Activated naive CD8-positive, alpha-beta T cell treated with anti-CD3 and anti-CD28 coated beads, Interleukin-2, amount 10 ng/mL, durations not matched to agents 7 days and 5 days (primary cell): ENCODE data around the gene ITPR2. TPM values are rescaled to one million over a fixed set of nuclear protein-coding genes. Genes with fewer than 3 reads are reported as not detected.
"Not testable (repeated sequence)": the region's sequence is repeated elsewhere in the genome, so short reads cannot be mapped to it uniquely, and the experiment has no call there.

Source experiments
- ATAC-seq: fragments of 150-1000 bp; cut with Tn5 transposase; one replicate; pipeline ENCODE4 v1.10.0; 2021; ENCODE audit warnings: low read depth, moderate library complexity
- POLR2A ChIA-PET: fragments of 350-600 bp; sonication (Branson Sonifier 250); formaldehyde crosslinking; loops from one replicate; lab custom pipeline; 2021; ENCODE audit warnings: antibody characterized with exemption; lab: Charles Lee
- DNase-seq: peaks from one replicate; pipeline ENCODE4 v3.0.0; 2021
- H3K27ac Mint-ChIP-seq: one replicate; pipeline ENCODE4 v1.8.0; 2022; ENCODE audit warnings: mild to moderate bottlenecking, mixed read lengths
- H3K27me3 Mint-ChIP-seq: one replicate; pipeline ENCODE4 v1.8.0; 2022; ENCODE audit warnings: mild to moderate bottlenecking, moderate library complexity, mixed read lengths
- H3K36me3 Mint-ChIP-seq: one replicate; pipeline ENCODE4 v1.8.0; 2021; ENCODE audit warnings: mild to moderate bottlenecking, mixed read lengths
- H3K4me1 Mint-ChIP-seq: one replicate; pipeline ENCODE4 v1.8.0; 2021; ENCODE audit warnings: mixed read lengths
- H3K4me3 Mint-ChIP-seq: one replicate; pipeline ENCODE4 v1.8.0; 2022; ENCODE audit warnings: mild to moderate bottlenecking, moderate library complexity, mixed read lengths
- H3K9me3 Mint-ChIP-seq: one replicate; pipeline ENCODE4 v1.8.0; 2021; ENCODE audit warnings: mixed read lengths
- total RNA-seq, 2 experiments: library from RNA; stranded (reverse); gene quantifications; one replicate each; pipeline ENCODE4 v1.2.3, GENCODE V29; 2021

The ITPR2 gene
- total RNA-seq, 2 experiments from 2014 or later: 43.3 to 43.5 TPM

GRCh38 chr12:26783816-26784379, 49.1 kb downstream of the ITPR2 start:
- H3K27me3 Mint-ChIP-seq, H3K27ac Mint-ChIP-seq, ATAC-seq, POLR2A ChIA-PET, H3K9me3 Mint-ChIP-seq, H3K4me3 Mint-ChIP-seq, H3K4me1 Mint-ChIP-seq, DNase-seq: not testable (repeated sequence)
- H3K36me3 Mint-ChIP-seq: peaks cover 56% of the 10 kb centered on the region

GRCh38 chr12:26783131-26783526, 49.9 kb downstream of the ITPR2 start:
- H3K4me1 Mint-ChIP-seq: no peaks in the 10 kb centered on the region
- H3K4me3 Mint-ChIP-seq: no peak overlapping the region
- POLR2A ChIA-PET: no interaction called here
- DNase-seq: no peak
- H3K9me3 Mint-ChIP-seq: peaks cover 11% of the 10 kb centered on the region
- peaks cover 53% of the 10 kb centered on the region for H3K36me3 Mint-ChIP-seq
- H3K27me3 Mint-ChIP-seq: no peaks in the 10 kb centered on the region
- H3K27ac Mint-ChIP-seq: no peak overlapping the region
- no peak for ATAC-seq

DNA sequence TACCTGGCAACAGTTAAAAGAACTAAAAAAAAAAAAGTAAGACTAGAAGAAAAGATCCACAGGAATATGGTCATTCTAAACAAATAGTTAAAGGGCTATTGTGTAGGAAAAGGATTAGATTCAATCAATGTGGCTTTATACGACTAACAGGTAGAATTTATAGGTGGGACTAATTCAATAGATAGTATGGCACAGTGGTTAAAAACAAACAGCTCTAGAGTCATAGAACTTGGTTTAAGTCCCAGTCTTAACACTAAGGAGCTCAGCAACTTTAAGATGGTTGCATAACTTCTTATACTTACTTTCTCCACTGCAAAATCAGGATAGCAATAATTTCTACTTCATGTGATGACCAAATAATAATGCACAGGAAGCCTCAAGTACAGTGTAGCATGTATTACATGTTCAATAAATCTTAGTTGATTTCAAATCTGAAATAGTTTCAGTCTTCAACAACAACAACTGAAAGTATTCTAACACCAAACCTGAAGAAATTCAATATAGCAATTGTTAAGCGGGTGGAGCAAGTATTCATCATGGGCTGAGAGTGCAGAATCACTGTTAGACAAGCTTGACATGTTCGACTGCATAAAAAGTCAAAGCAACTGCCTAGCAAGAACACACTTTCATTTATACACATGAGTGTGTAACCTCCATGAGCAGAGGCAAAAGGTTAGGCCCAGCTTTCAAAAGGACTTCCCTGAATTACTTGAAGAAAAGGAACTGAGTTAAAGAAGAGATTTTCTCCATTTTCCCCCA, 50.4 kb downstream of the ITPR2 start:
- Mint-ChIP-seq H3K27me3 (no peaks in the 10 kb centered on the region), H3K9me3 (peaks cover 13% of the 10 kb centered on the region), H3K27ac (no peak overlapping the region), H3K36me3 (peaks cover 52% of the 10 kb centered on the region), H3K4me1 (no peaks in the 10 kb centered on the region), H3K4me3 (no peak overlapping the region)
- DNase-seq: no peak
- POLR2A ChIA-PET: no interaction called here
- no peak for ATAC-seq

- H3K27ac Mint-ChIP-seq, DNase-seq, H3K4me3 Mint-ChIP-seq, POLR2A ChIA-PET, ATAC-seq, H3K4me1 Mint-ChIP-seq, H3K27me3 Mint-ChIP-seq: not testable (repeated sequence)
- Mint-ChIP-seq H3K9me3 (peaks cover 20% of the 10 kb centered on the region), H3K36me3 (peaks cover 59% of the 10 kb centered on the region)
Observed at GRCh38 chr12:26780656-26781055, 52.3 kb downstream of the ITPR2 start.

DNA sequence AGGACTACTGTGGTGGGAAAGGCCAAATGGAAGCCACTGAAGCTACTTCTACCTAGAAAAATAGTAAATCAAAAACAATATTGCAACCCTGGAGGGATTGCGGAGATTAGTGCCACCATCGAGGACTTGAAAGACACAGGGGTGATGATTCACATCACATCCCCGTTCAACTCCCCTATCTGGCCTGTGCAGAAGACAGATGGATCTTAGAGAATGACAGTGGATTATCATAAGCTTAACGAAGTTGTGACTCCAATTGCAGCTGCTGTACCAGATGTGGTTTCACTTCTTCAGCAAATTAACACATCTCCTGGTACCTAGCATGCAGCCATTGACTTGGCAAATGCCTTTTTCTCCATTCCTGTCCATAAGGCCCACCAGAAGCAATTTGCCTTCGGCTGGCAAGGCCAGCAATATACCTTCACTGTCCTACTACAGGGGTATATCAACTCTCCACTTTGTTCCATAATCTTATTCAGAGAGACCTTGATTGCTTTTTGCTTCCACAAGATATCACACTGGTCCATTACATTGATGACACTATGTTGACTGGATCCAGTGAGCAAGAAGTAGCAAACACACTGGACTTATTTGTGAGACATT, 54.7 kb downstream of the ITPR2 start:
- POLR2A ChIA-PET, DNase-seq, H3K4me1 Mint-ChIP-seq, H3K27me3 Mint-ChIP-seq, H3K27ac Mint-ChIP-seq, H3K4me3 Mint-ChIP-seq, ATAC-seq: not testable (repeated sequence)
- Mint-ChIP-seq H3K9me3 (peaks cover 24% of the 10 kb centered on the region), H3K36me3 (peaks cover 71% of the 10 kb centered on the region)

- Mint-ChIP-seq H3K4me1 (no peaks in the 10 kb centered on the region), H3K4me3 (no peak overlapping the region), H3K9me3 (peaks cover 24% of the 10 kb centered on the region), H3K27me3 (no peaks in the 10 kb centered on the region), H3K27ac (no peak overlapping the region), H3K36me3 (peaks cover 64% of the 10 kb centered on the region)
- DNase-seq (no peak), ATAC-seq (no peak)
- POLR2A ChIA-PET: no interaction called here
Observed at GRCh38 chr12:26777236-26777635, 55.8 kb downstream of the ITPR2 start.

DNA sequence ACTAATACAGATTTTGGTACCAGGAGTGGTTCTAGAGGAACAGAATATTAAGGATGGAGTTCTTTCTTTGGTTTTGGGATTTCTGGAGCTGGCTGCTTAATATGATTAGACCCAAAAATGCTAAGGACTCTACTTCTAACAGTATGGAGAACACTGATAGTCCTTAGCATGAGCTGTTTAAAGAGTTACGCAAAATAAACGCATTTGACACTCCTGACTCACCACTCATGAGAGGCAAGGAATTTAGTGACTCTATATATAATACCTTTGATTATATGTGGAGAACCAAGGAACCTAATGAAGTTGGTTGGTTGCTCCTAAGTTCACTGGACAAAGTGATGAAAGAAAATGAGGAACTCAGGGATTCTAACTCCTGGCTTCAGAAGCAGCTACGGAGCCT, 57.0 kb downstream of the ITPR2 start:
- H3K4me1 Mint-ChIP-seq, POLR2A ChIA-PET, H3K27me3 Mint-ChIP-seq, ATAC-seq, H3K27ac Mint-ChIP-seq, DNase-seq, H3K4me3 Mint-ChIP-seq: not testable (repeated sequence)
- peaks cover 24% of the 10 kb centered on the region for H3K9me3 Mint-ChIP-seq
- peaks cover 59% of the 10 kb centered on the region for H3K36me3 Mint-ChIP-seq

DNA sequence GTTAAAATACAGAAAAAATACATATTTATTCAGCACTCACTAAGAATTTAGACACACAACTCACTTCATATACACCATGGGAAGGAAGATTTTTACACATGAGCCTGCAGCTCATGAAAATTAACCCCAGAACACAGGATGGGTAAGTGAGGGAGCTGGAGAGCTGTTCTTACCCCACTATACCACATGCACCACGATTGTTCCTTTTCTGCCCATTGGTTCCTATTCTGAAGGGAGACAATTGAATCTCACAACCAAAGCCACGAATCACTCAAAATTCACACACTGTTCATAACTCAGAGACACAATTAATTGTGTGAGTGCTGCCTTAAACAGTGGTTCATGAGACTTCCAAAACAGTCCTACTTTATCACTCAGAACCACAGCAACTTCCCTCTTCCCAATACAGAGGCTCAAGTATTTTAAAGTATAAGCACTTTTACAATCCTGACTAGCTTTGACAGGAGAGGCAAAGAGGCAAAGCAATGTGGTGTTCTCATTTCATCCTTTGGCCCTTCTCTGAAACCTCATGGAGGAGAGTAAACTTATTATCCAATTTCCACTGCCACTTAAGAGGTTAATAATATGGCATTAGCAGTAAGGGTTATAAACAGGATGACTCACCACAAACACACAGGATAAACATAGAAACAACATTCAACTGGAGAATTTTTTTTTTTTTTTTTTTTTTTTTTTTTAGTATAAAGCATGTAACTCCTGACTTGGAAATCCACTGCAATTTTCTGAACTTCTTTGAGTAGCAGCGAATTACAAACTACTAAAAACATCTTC, 59.5 kb downstream of the ITPR2 start:
- no peak overlapping the region for H3K27ac Mint-ChIP-seq
- peaks cover 8% of the 10 kb centered on the region for H3K4me1 Mint-ChIP-seq
- no peak for ATAC-seq
- no peak for DNase-seq
- POLR2A ChIA-PET: no interaction called here
- no peaks in the 10 kb centered on the region for H3K27me3 Mint-ChIP-seq
- no peak overlapping the region for H3K4me3 Mint-ChIP-seq
- peaks cover 17% of the 10 kb centered on the region for H3K9me3 Mint-ChIP-seq
- H3K36me3 Mint-ChIP-seq: peaks cover 53% of the 10 kb centered on the region

GRCh38 chr12:26771861-26772260, 61.1 kb downstream of the ITPR2 start:
- DNase-seq (no peak), ATAC-seq (no peak)
- Mint-ChIP-seq H3K27me3 (no peaks in the 10 kb centered on the region), H3K36me3 (peaks cover 48% of the 10 kb centered on the region), H3K4me1 (peaks cover 11% of the 10 kb centered on the region), H3K27ac (no peak overlapping the region), H3K9me3 (peaks cover 8% of the 10 kb centered on the region), H3K4me3 (no peak overlapping the region)
- POLR2A ChIA-PET: no interaction called here

DNA sequence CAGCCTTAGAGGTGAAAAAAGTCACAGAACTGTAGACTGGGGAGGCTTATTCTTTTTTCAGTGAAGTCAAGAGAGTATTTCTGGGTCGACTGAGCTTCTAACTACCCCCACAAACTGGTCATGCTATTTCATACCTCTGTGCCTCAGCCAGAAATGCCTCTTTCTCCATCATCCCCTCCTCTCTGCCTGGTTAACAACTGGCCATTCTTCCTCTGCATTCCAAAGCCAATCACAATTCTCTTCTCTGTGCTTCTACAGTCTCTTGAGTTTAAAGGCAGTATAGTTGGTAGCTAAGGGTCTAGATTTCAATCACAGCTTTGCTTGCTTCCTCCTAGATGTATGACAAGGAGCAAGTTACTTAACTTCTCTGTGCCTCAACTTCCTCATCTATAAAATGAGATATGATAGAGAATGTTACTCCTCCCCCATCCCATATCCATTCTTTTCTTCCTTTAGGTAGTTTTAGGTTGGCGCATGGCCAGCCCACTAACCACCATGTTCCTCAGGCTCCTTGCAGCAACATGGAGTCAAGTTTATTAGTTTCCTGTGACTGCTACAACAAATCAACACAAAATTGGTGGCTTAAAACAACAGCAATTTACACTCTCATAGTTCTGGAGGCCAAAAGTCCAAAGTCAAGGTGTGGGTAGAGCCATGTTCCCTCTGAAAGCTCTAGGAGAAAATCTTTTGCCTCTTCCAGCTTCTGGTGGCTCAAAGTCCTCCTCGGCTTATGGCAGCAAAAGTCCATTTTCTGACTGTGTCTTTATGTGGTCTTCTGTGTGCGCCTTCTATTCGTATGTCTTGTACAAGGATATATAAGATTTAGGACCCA, 62.5 kb downstream of the ITPR2 start:
- peak overlapping the region; percentile 2 for H3K27ac Mint-ChIP-seq
- DNase-seq (no peak), ATAC-seq (no peak)
- POLR2A ChIA-PET: no interaction called here
- peaks cover 11% of the 10 kb centered on the region for H3K4me1 Mint-ChIP-seq
- H3K36me3 Mint-ChIP-seq: peaks cover 43% of the 10 kb centered on the region
- no peak overlapping the region for H3K4me3 Mint-ChIP-seq
- H3K27me3 Mint-ChIP-seq: no peaks in the 10 kb centered on the region
- peaks cover 6% of the 10 kb centered on the region for H3K9me3 Mint-ChIP-seq

DNA sequence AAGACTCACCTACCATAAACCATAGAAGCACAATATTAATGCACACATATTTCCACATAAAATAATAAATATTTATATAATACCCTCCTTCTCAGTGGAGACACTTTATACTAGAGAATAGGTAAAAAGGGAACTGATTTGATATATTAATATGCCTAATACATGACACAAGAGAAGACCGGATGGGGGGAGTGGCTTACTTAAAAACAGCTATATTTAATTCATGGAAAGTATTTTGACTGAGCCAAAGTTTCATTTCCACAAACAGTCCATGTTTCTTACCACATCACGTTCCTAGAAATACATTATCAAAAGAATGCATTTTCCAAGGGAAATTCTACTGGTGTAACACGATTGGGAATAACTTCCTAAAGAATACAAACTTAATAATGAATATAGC, 63.4 kb downstream of the ITPR2 start:
- H3K36me3 Mint-ChIP-seq: peaks cover 35% of the 10 kb centered on the region
- POLR2A ChIA-PET: no interaction called here
- H3K9me3 Mint-ChIP-seq: peaks cover 1% of the 10 kb centered on the region
- H3K27ac Mint-ChIP-seq: no peak overlapping the region
- H3K4me1 Mint-ChIP-seq: peaks cover 11% of the 10 kb centered on the region
- no peaks in the 10 kb centered on the region for H3K27me3 Mint-ChIP-seq
- no peak overlapping the region for H3K4me3 Mint-ChIP-seq
- DNase-seq: no peak
- ATAC-seq: no peak

GRCh38 chr12:26768611-26769603, 64.1 kb downstream of the ITPR2 start:
- H3K9me3 Mint-ChIP-seq: peaks cover 4% of the 10 kb centered on the region
- H3K36me3 Mint-ChIP-seq: peaks cover 37% of the 10 kb centered on the region
- POLR2A ChIA-PET: no interaction called here
- H3K4me3 Mint-ChIP-seq: peak overlapping the region; percentile 46
- peak overlapping the region; percentile 14 for H3K27ac Mint-ChIP-seq
- peaks cover 11% of the 10 kb centered on the region for H3K4me1 Mint-ChIP-seq
- ATAC-seq (peak; percentile 66), DNase-seq (no peak)
- no peaks in the 10 kb centered on the region for H3K27me3 Mint-ChIP-seq
